Stimulated activated CD8-positive, alpha-beta memory T cell treated with anti-CD3 and anti-CD28 coated beads, Interleukin-7, amount 100 ng/mL, for 1 hour (primary cell): Measurements from ENCODE around the gene COL15A1.

ENCODE experiments used
- DNase-seq, 2 donors: peaks; one replicate each; pipeline ENCODE4 v3.0.0-alpha.2; 2020; ENCODE audit warnings: low read depth in 2 of 2

COL15A1 gene

GRCh38 chr9:99015448-99015847, 71.7 kb downstream of the COL15A1 start:
- DNase-seq: no peak

GRCh38 chr9:99015890-99016289, 72.2 kb downstream of the COL15A1 start:
- no peak for DNase-seq

- no peak for DNase-seq
Measured at GRCh38 chr9:99016681-99017387, 73.1 kb downstream of the COL15A1 start.

GRCh38 chr9:99018653-99019052, 74.9 kb downstream of the COL15A1 start:
- DNase-seq: no peak

- no peak for DNase-seq
Measured at GRCh38 chr9:99019510-99020331, 76.0 kb downstream of the COL15A1 start.

GRCh38 chr9:99020786-99021436, 77.2 kb downstream of the COL15A1 start:
- no peak for DNase-seq

- no peak for DNase-seq
Measured at GRCh38 chr9:99021512-99021911, 77.8 kb downstream of the COL15A1 start.

- DNase-seq: no peak
Measured at GRCh38 chr9:99023231-99023630, 79.5 kb downstream of the COL15A1 start.

GRCh38 chr9:99023831-99024230, 80.1 kb downstream of the COL15A1 start:
- DNase-seq: no peak

GRCh38 chr9:99024959-99025358, 81.3 kb downstream of the COL15A1 start:
- no peak for DNase-seq

GRCh38 chr9:99025616-99026270, 82.0 kb downstream of the COL15A1 start:
- no peak for DNase-seq

- DNase-seq: no peak
Measured at GRCh38 chr9:99026271-99026955, 82.7 kb downstream of the COL15A1 start.

GRCh38 chr9:99026956-99027298, 83.2 kb downstream of the COL15A1 start:
- no peak for DNase-seq

- DNase-seq: no peak
Measured at GRCh38 chr9:99027443-99027842, 83.7 kb downstream of the COL15A1 start.

- DNase-seq: no peak
Measured at GRCh38 chr9:99029083-99029645, 85.5 kb downstream of the COL15A1 start.

- DNase-seq: no peak
Measured at GRCh38 chr9:99030092-99030511, 86.4 kb downstream of the COL15A1 start.

GRCh38 chr9:99030610-99031109, 87.0 kb downstream of the COL15A1 start:
- no peak for DNase-seq

- no peak for DNase-seq
Measured at GRCh38 chr9:99031319-99031718, 87.6 kb downstream of the COL15A1 start.

GRCh38 chr9:99031994-99032393, 88.3 kb downstream of the COL15A1 start:
- no peak for DNase-seq

- DNase-seq: no peak
Measured at GRCh38 chr9:99034149-99034548, 90.4 kb downstream of the COL15A1 start.

- no peak for DNase-seq
Measured at GRCh38 chr9:99035313-99035712, 91.6 kb downstream of the COL15A1 start.
